Prostate gland (tissue), 2 donors: ENCODE data around the gene CADM3. TPM values are rescaled to one million over a fixed set of nuclear protein-coding genes. Genes with fewer than 3 reads are reported as not detected.

Experiments used
- DNase-seq: peaks from one replicate; pipeline ENCODE4 v3.0.0-alpha.2; 2019; ENCODE audit warnings: low spot score
- H3K27ac ChIP-seq, 2 donors: fragments of 200-600 bp; sonication (generic); 2 replicates each; pipeline ENCODE4 v1.5.1; 2017 to 2019
- H3K27me3 ChIP-seq: fragments of 200-600 bp; sonication (generic); replicated peaks from 2 replicates; pipeline ENCODE4 v1.5.1; 2019; ENCODE audit not compliant: insufficient read depth
- H3K36me3 ChIP-seq, 2 donors: fragments of 200-600 bp; sonication (generic); 1 replicate in 1 of 2; 2 replicates in 1 of 2; pipeline versions ENCODE4 v1.5.1 to v1.8.1; 2017 to 2019
- H3K4me1 ChIP-seq: fragments of 200-600 bp; sonication (generic); replicated peaks from 2 replicates; pipeline ENCODE4 v1.5.1; 2019
- H3K4me3 ChIP-seq, 2 donors: fragments of 200-600 bp; sonication (generic); 2 replicates each; pipeline ENCODE4 v1.5.1; 2017 to 2019
- H3K9me3 ChIP-seq: fragments of 200-600 bp; sonication (generic); 2 replicates; pipeline ENCODE4 v1.5.1; 2017
- CTCF ChIP-seq, 4 experiments: fragments of 200-600 bp in 2 of 4; fragments of 450-650 bp in 2 of 4; sonication (generic) in 2 of 4; IDR thresholded peaks; 1 replicate in 3 of 4; 2 replicates in 1 of 4; pipeline ENCODE4 v1.5.1; 2016 to 2019; ENCODE audit warnings: antibody characterized with exemption in 4 of 4, mild to moderate bottlenecking in 2 of 4, moderate library complexity in 2 of 4
- POLR2A ChIP-seq: fragments of 450-650 bp; IDR thresholded peaks from one replicate; pipeline ENCODE4 v1.6.1; 2016; ENCODE audit warnings: antibody characterized with exemption, mild to moderate bottlenecking
- POLR2AphosphoS5 ChIP-seq: sonication (generic); formaldehyde crosslinking; IDR thresholded peaks from one replicate; pipeline ENCODE4 v1.6.1; 2017; ENCODE audit warnings: antibody characterized with exemption
- WGBS: methylation state at CpG from one replicate; pipeline ENCODE4 v1.1.5; 2018; 5-methylcytosine and 5-hydroxymethylcytosine counted together
- intact Hi-C: fragments of 100-400 bp; cut with DNase I; formaldehyde crosslinking; loops from one replicate; pipeline ENCODE4 v1.14.2; 2022
- total RNA-seq, 2 donors: library from RNA; depleted of rRNA; stranded (reverse); fragments of >200 nt; gene quantifications; one replicate each; pipeline ENCODE4 v1.1.0, GENCODE V29; 2016

Gene CADM3
- total RNA-seq, 2 donors from 2014 or later = 0.23 to 4.7 TPM

- DNase-seq = no peak
- Histone ChIP-seq H3K27me3 (no peaks in the 10 kb centered on the region), H3K27ac (no peak overlapping the region), H3K36me3 (no peaks in the 10 kb centered on the region), H3K9me3 (no peaks in the 10 kb centered on the region), H3K4me1 (no peaks in the 10 kb centered on the region), H3K4me3 (no peak overlapping the region)
- intact Hi-C loops = no loop called here
- WGBS = 88% methylated on average over 5 of the region's 5 CpGs
- TF ChIP-seq POLR2AphosphoS5 = no peak
Measured at GRCh38 chr1:159222075-159222865, 50.9 kb downstream of the CADM3 start.

GRCh38 chr1:159223004-159223403, 51.6 kb downstream of the CADM3 start:
- DNase-seq = no peak
- Histone ChIP-seq H3K27ac (no peak overlapping the region), H3K4me3 (no peak overlapping the region), H3K36me3 (no peaks in the 10 kb centered on the region), H3K9me3 (no peaks in the 10 kb centered on the region), H3K4me1 (no peaks in the 10 kb centered on the region), H3K27me3 (no peaks in the 10 kb centered on the region)
- intact Hi-C loops = no loop called here
- WGBS = 59% methylated on average over 2 of the region's 2 CpGs
- no peak for TF ChIP-seq CTCF (IDR thresholded peaks at IDR 0.05)
- no peak for TF ChIP-seq POLR2AphosphoS5
- no peak for TF ChIP-seq POLR2A

- H3K27me3 ChIP-seq = no peaks in the 10 kb centered on the region
- intact Hi-C loops = no loop called here
- no peaks in the 10 kb centered on the region for H3K4me1 ChIP-seq
- no peak overlapping the region for H3K4me3 ChIP-seq
- 48% methylated on average over 2 of the region's 2 CpGs for WGBS
- no peak for DNase-seq
- H3K36me3 ChIP-seq = no peaks in the 10 kb centered on the region
- H3K27ac ChIP-seq = no peak overlapping the region
- no peaks in the 10 kb centered on the region for H3K9me3 ChIP-seq
- TF ChIP-seq CTCF (IDR thresholded peaks at IDR 0.05) (no peak), POLR2A (no peak), POLR2AphosphoS5 (no peak)
Measured at GRCh38 chr1:159228554-159228953, 57.1 kb downstream of the CADM3 start.

- no peaks in the 10 kb centered on the region for H3K27me3 ChIP-seq
- no peak overlapping the region for H3K4me3 ChIP-seq
- H3K36me3 ChIP-seq = no peaks in the 10 kb centered on the region
- no peak for TF ChIP-seq CTCF (IDR thresholded peaks at IDR 0.05)
- TF ChIP-seq POLR2A = no peak
- no peak for TF ChIP-seq POLR2AphosphoS5
- no peak overlapping the region for H3K27ac ChIP-seq
- no peak for DNase-seq
- 36% methylated on average over 8 of the region's 8 CpGs for WGBS
- intact Hi-C loops = no loop called here
- H3K9me3 ChIP-seq = no peaks in the 10 kb centered on the region
- no peaks in the 10 kb centered on the region for H3K4me1 ChIP-seq
Measured at GRCh38 chr1:159229260-159229885, 58.0 kb downstream of the CADM3 start.

- Histone ChIP-seq H3K4me1 (no peaks in the 10 kb centered on the region), H3K36me3 (no peaks in the 10 kb centered on the region), H3K27me3 (no peaks in the 10 kb centered on the region), H3K4me3 (no peak overlapping the region), H3K27ac (no peak overlapping the region), H3K9me3 (no peaks in the 10 kb centered on the region)
- no peak for TF ChIP-seq POLR2AphosphoS5
- TF ChIP-seq CTCF (IDR thresholded peaks at IDR 0.05) = no peak
- no peak for TF ChIP-seq POLR2A
- intact Hi-C loops = no loop called here
- no peak for DNase-seq
- WGBS = 3% methylated on average over 1 of the region's 1 CpG
Measured at GRCh38 chr1:159229896-159230295, 58.5 kb downstream of the CADM3 start.
